ENCODE measurements around the gene PDIA5.

DNA sequence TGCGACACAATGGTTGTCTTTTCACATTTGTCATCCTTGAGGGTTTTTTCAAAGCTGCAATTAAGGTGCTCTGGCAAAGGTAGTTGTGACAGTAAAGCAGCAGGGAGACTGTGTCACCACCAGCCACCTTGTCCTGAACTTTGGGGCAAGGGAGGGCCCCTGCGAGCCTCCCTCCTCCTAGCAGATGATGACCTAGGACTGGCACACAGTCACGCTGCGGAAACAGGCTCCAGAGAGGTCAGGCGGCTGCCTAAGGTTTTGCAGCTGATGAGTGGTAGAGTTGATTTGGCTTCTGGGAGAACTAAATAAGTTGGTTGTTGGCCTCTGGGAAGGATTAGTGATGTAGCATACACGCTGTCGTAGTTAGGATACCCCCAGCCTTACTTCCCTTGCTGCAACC lies 62.7 kb downstream of the PDIA5 start:
- TF ChIP-seq EZH2 (IDR thresholded peaks at IDR 0.05; ENCODE audit: borderline replicate concordance, insufficient read depth, low read length, poor library complexity, severe bottlenecking) (no peak), CTCF (IDR thresholded peaks at IDR 0.05; ENCODE audit: poor library complexity, severe bottlenecking) (no peak), POLR2AphosphoS5 (IDR thresholded peaks at IDR 0.05) (no peak), SMC3 (conservative IDR thresholded peaks at IDR 0.05; ENCODE audit: poor library complexity) (no peak), RAD21 (conservative IDR thresholded peaks at IDR 0.05) (no peak), EP300 (conservative IDR thresholded peaks at IDR 0.05; ENCODE audit: poor library complexity, severe bottlenecking) (no peak), MXI1 (conservative IDR thresholded peaks at IDR 0.05; ENCODE audit: poor library complexity, severe bottlenecking) (no peak), TAF1 (IDR thresholded peaks at IDR 0.05; ENCODE audit: low read depth) (no peak)
- TF ChIP-seq, protein P1, sequence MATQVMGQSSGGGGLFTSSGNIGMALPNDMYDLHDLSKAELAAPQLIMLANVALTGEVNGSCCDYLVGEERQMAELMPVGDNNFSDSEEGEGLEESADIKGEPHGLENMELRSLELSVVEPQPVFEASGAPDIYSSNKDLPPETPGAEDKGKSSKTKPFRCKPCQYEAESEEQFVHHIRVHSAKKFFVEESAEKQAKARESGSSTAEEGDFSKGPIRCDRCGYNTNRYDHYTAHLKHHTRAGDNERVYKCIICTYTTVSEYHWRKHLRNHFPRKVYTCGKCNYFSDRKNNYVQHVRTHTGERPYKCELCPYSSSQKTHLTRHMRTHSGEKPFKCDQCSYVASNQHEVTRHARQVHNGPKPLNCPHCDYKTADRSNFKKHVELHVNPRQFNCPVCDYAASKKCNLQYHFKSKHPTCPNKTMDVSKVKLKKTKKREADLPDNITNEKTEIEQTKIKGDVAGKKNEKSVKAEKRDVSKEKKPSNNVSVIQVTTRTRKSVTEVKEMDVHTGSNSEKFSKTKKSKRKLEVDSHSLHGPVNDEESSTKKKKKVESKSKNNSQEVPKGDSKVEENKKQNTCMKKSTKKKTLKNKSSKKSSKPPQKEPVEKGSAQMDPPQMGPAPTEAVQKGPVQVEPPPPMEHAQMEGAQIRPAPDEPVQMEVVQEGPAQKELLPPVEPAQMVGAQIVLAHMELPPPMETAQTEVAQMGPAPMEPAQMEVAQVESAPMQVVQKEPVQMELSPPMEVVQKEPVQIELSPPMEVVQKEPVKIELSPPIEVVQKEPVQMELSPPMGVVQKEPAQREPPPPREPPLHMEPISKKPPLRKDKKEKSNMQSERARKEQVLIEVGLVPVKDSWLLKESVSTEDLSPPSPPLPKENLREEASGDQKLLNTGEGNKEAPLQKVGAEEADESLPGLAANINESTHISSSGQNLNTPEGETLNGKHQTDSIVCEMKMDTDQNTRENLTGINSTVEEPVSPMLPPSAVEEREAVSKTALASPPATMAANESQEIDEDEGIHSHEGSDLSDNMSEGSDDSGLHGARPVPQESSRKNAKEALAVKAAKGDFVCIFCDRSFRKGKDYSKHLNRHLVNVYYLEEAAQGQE (IDR thresholded peaks at IDR 0.05; ENCODE audit: borderline replicate concordance) = no peak
